Iris pigment epithelial cell (primary cell): ENCODE results near the gene GALNT3.

ENCODE experiments used
- DNase-seq: peaks from one replicate; pipeline ENCODE4 v3.0.0-alpha.2; 2011; ENCODE audit warnings: low read depth

Gene GALNT3

GRCh38 chr2:165796129-165796528, 2.1 kb upstream of the GALNT3 start:
- DNase-seq: no peak

GRCh38 chr2:165795011-165795410, 964 bp upstream of the GALNT3 start:
- DNase-seq: peak; percentile 11

GRCh38 chr2:165794536-165794928, 485 bp upstream of the GALNT3 start:
- DNase-seq: peak; percentile 57

GRCh38 chr2:165793161-165793778, 777 bp downstream of the GALNT3 start:
- DNase-seq: no peak

GRCh38 chr2:165792104-165792454, 2.0 kb downstream of the GALNT3 start:
- DNase-seq: no peak

GRCh38 chr2:165791421-165792103, 2.5 kb downstream of the GALNT3 start:
- peak; percentile 64 for DNase-seq

- peak; percentile 14 for DNase-seq
Measured at GRCh38 chr2:165790466-165790865, 3.6 kb downstream of the GALNT3 start.

GRCh38 chr2:165787334-165787733, 6.7 kb downstream of the GALNT3 start:
- DNase-seq: peak; percentile 31

GRCh38 chr2:165779706-165780105, 14.3 kb downstream of the GALNT3 start:
- DNase-seq: no peak

- no peak for DNase-seq
Measured at GRCh38 chr2:165778653-165779451, 15.2 kb downstream of the GALNT3 start.

GRCh38 chr2:165778187-165778556, 15.9 kb downstream of the GALNT3 start:
- DNase-seq: no peak

GRCh38 chr2:165777522-165778186, 16.4 kb downstream of the GALNT3 start:
- no peak for DNase-seq

- no peak for DNase-seq
Measured at GRCh38 chr2:165776796-165777195, 17.3 kb downstream of the GALNT3 start.

GRCh38 chr2:165776013-165776412, 18.0 kb downstream of the GALNT3 start:
- no peak for DNase-seq

GRCh38 chr2:165773684-165774083, 20.4 kb downstream of the GALNT3 start:
- no peak for DNase-seq

GRCh38 chr2:165772183-165772582, 21.9 kb downstream of the GALNT3 start:
- DNase-seq: no peak

GRCh38 chr2:165766326-165766927, 27.6 kb downstream of the GALNT3 start:
- DNase-seq: no peak

- DNase-seq: no peak
Measured at GRCh38 chr2:165762723-165763122, 31.3 kb downstream of the GALNT3 start.

- no peak for DNase-seq
Measured at GRCh38 chr2:165757906-165758675, 36.0 kb downstream of the GALNT3 start.

- DNase-seq: no peak
Measured at GRCh38 chr2:165746501-165746900, 47.5 kb downstream of the GALNT3 start.

GRCh38 chr2:165745916-165746315, 48.1 kb downstream of the GALNT3 start:
- DNase-seq: peak; percentile 43
